Breast epithelium (tissue), 3 donors: Measurements from ENCODE around the gene HGD.

Experiments
- CTCF ChIP-seq, 3 donors: fragments of 450-650 bp; IDR thresholded peaks; one replicate each; pipeline ENCODE4 v1.5.1; 2016 to 2017; ENCODE audit warnings: antibody characterized with exemption in 3 of 3, mild to moderate bottlenecking in 3 of 3, moderate library complexity in 3 of 3
- POLR2A ChIP-seq: fragments of 450-650 bp; IDR thresholded peaks from one replicate; pipeline ENCODE4 v1.6.1; 2016; ENCODE audit warnings: antibody characterized with exemption, mild to moderate bottlenecking, moderate library complexity
- POLR2AphosphoS5 ChIP-seq, 3 donors: sonication (generic); formaldehyde crosslinking; IDR thresholded peaks; one replicate each; pipeline ENCODE4 v1.6.1; 2017; ENCODE audit warnings: antibody characterized with exemption in 3 of 3

- TF ChIP-seq POLR2A (no peak), CTCF (IDR thresholded peaks at IDR 0.05) (no peak), POLR2AphosphoS5 (IDR thresholded peaks at IDR 0.05) (no peak)
Measured at GRCh38 chr3:120650311-120650710, 31.7 kb downstream of the HGD start.
